Mucosa of gallbladder (tissue), 1 donor: ENCODE data around the gene CCND1. TPM values are rescaled to one million over a fixed set of nuclear protein-coding genes. Genes with fewer than 3 reads are reported as not detected.

Experiments
- DNase-seq: peaks from one replicate; pipeline ENCODE4 v3.0.0-alpha.2; 2020; ENCODE audit warnings: low spot score
- total RNA-seq: library from RNA; stranded (reverse); gene quantifications from one replicate; pipeline ENCODE4 v1.2.1, GENCODE V29; 2021
- donor health status: DM: no; HTN: no; CAD: no.

The CCND1 gene
- total RNA-seq, 1 donor from 2014 or later = 181 TPM

GRCh38 chr11:69666261-69666660, 25.3 kb downstream of the CCND1 start:
- DNase-seq = no peak

- no peak for DNase-seq
Observed at GRCh38 chr11:69666752-69667536, 26.0 kb downstream of the CCND1 start.

- no peak for DNase-seq
Observed at GRCh38 chr11:69667619-69668604, 27.0 kb downstream of the CCND1 start.

GRCh38 chr11:69669486-69669885, 28.5 kb downstream of the CCND1 start:
- DNase-seq = no peak

- peak; percentile 87 for DNase-seq
Observed at GRCh38 chr11:69670158-69670845, 29.3 kb downstream of the CCND1 start.

GRCh38 chr11:69671734-69672465, 30.9 kb downstream of the CCND1 start:
- DNase-seq = no peak

- no peak for DNase-seq
Observed at GRCh38 chr11:69674267-69674885, 33.4 kb downstream of the CCND1 start.

- DNase-seq = peak; percentile 98
Observed at GRCh38 chr11:69674886-69675714, 34.1 kb downstream of the CCND1 start, which contains the start of gene LTO1. TSS of gene LTO1 (minus strand) at chr11:69675353. CDS start at chr11:69675239, 114 bp downstream.

- DNase-seq = no peak
Observed at GRCh38 chr11:69677749-69678148, 36.8 kb downstream of the CCND1 start.

- DNase-seq = no peak
Observed at GRCh38 chr11:69680688-69681087, 39.7 kb downstream of the CCND1 start.

GRCh38 chr11:69682221-69682620, 41.3 kb downstream of the CCND1 start:
- no peak for DNase-seq

- DNase-seq = no peak
Observed at GRCh38 chr11:69682681-69683326, 41.8 kb downstream of the CCND1 start.

GRCh38 chr11:69683764-69684333, 42.9 kb downstream of the CCND1 start:
- no peak for DNase-seq

- no peak for DNase-seq
Observed at GRCh38 chr11:69684651-69685050, 43.7 kb downstream of the CCND1 start.

- no peak for DNase-seq
Observed at GRCh38 chr11:69685348-69685747, 44.4 kb downstream of the CCND1 start.

GRCh38 chr11:69686452-69686851, 45.5 kb downstream of the CCND1 start:
- no peak for DNase-seq

- no peak for DNase-seq
Observed at GRCh38 chr11:69686856-69687255, 45.9 kb downstream of the CCND1 start.

GRCh38 chr11:69687969-69688771, 47.2 kb downstream of the CCND1 start:
- DNase-seq = peak; percentile 56
